ENCODE data around the gene RIPOR3. TPM values are rescaled to one million over a fixed set of nuclear protein-coding genes. Genes with fewer than 3 reads are reported as not detected.

Gene RIPOR3
- polyA plus RNA-seq, 1 donor from 2014 or later = not detected

DNA sequence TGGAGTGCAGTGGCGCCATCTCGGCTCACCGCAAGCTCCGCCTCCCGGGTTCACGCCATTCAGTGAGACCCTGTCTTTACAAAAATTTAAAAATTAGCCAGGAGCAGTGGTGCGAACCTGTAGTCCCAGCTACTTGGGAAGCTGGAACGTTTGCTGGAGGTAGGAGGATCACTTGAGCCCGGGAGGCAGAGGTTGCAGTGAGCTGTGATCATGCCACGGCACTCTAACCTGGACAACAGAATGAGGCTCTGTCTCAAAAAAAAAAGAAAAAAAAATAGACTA, 34.3 kb upstream of the RIPOR3 start:
- H3K9me3 ChIP-seq (ENCODE audit: low read length) = no peaks in the 10 kb centered on the region
- no peaks in the 10 kb centered on the region for H4K20me1 ChIP-seq (ENCODE audit: insufficient read depth)
- no peaks in the 10 kb centered on the region for H3K27me3 ChIP-seq (ENCODE audit: insufficient read depth, low read depth, low read length)
- no peak overlapping the region for H3K4me3 ChIP-seq (ENCODE audit: low read length)
- no peak for TF ChIP-seq CTCF (IDR thresholded peaks at IDR 0.05; ENCODE audit: poor library complexity, severe bottlenecking)
- H3K79me2 ChIP-seq (replicated peaks; ENCODE audit: insufficient read depth, low read length) = no peaks in the 10 kb centered on the region
- H3K4me2 ChIP-seq (ENCODE audit: low read length) = no peak overlapping the region
- H3K36me3 ChIP-seq (ENCODE audit: insufficient read depth, low read length) = no peaks in the 10 kb centered on the region
- H3K27ac ChIP-seq (ENCODE audit: low read length) = no peak overlapping the region
- no peak overlapping the region for H3K9ac ChIP-seq (ENCODE audit: low read length)
- no peaks in the 10 kb centered on the region for H3K9me2 ChIP-seq (ENCODE audit: insufficient read depth, low read length)
- H2AFZ ChIP-seq (ENCODE audit: low read depth, low read length) = no peak overlapping the region
- no peaks in the 10 kb centered on the region for H3F3A ChIP-seq (ENCODE audit: insufficient read depth, low read length, poor library complexity, severe bottlenecking)

- H3K27ac ChIP-seq (ENCODE audit: low read length) = no peak overlapping the region
- no peaks in the 10 kb centered on the region for H3K27me3 ChIP-seq (ENCODE audit: insufficient read depth, low read depth, low read length)
- H3K9ac ChIP-seq (ENCODE audit: low read length) = no peak overlapping the region
- H3K36me3 ChIP-seq (ENCODE audit: insufficient read depth, low read length) = no peaks in the 10 kb centered on the region
- H3K9me2 ChIP-seq (ENCODE audit: insufficient read depth, low read length) = no peaks in the 10 kb centered on the region
- no peaks in the 10 kb centered on the region for H3K9me3 ChIP-seq (ENCODE audit: low read length)
- TF ChIP-seq SMC3 (conservative IDR thresholded peaks at IDR 0.05; ENCODE audit: poor library complexity) (no peak), POLR2AphosphoS5 (IDR thresholded peaks at IDR 0.05) (no peak), EZH2 (IDR thresholded peaks at IDR 0.05; ENCODE audit: borderline replicate concordance, insufficient read depth, low read length, poor library complexity, severe bottlenecking) (no peak), EP300 (conservative IDR thresholded peaks at IDR 0.05; ENCODE audit: poor library complexity, severe bottlenecking) (no peak), TAF1 (IDR thresholded peaks at IDR 0.05; ENCODE audit: low read depth) (no peak), MXI1 (conservative IDR thresholded peaks at IDR 0.05; ENCODE audit: poor library complexity, severe bottlenecking) (no peak), REST (IDR thresholded peaks at IDR 0.05; ENCODE audit: borderline replicate concordance) (no peak), RAD21 (conservative IDR thresholded peaks at IDR 0.05) (no peak), CTCF (IDR thresholded peaks at IDR 0.05; ENCODE audit: poor library complexity, severe bottlenecking) (no peak)
- H4K20me1 ChIP-seq (ENCODE audit: insufficient read depth) = no peaks in the 10 kb centered on the region
- H3K4me3 ChIP-seq (ENCODE audit: low read length) = no peak overlapping the region
- H3K79me2 ChIP-seq (replicated peaks; ENCODE audit: insufficient read depth, low read length) = no peaks in the 10 kb centered on the region
- no peak overlapping the region for H2AFZ ChIP-seq (ENCODE audit: low read depth, low read length)
- H3K4me2 ChIP-seq (ENCODE audit: low read length) = no peak overlapping the region
- H3F3A ChIP-seq (ENCODE audit: insufficient read depth, low read length, poor library complexity, severe bottlenecking) = no peaks in the 10 kb centered on the region
Measured at GRCh38 chr20:50724851-50725723, 33.7 kb upstream of the RIPOR3 start.
